Measurements from ENCODE around the gene PLCB3. TPM values are rescaled to one million over a fixed set of nuclear protein-coding genes. Genes with fewer than 3 reads are reported as not detected.

Gene PLCB3
- total and polyA plus RNA-seq, 12 donors = 5.0 to 89.5 (median 41.2) TPM

DNA sequence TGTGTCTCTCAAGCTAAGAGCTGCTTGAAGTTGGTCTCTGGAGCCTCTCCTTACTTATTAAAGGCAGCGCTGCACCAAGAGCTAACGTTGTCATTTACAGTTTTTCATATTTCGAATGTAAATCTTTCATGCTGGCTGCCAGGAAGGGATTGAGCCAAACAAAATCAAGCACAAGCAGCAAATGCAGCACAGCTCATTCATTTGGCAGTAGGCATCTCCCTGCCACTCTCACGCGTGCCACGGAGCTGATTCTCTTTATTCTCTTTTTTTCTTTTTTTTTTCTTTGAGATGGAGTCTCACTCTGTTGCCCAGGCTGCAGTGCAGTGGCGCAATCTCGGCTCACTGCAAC, 18.4 kb upstream of the PLCB3 start:
- H3K27me3 ChIP-seq = no peaks in the 10 kb centered on the region
- peaks cover 0 to 9% of the 10 kb centered on the region in 2 donors for H3K36me3 ChIP-seq (replicated peaks in 1 of 2)
- H3K4me1 ChIP-seq (replicated peaks in 1 of 2) = peaks cover 5 to 35% of the 10 kb centered on the region in 2 donors
- 83 to 93% (median 87%) methylated on average over 8 of the region's 8 CpGs for WGBS, 4 donors
- no peaks in the 10 kb centered on the region for H3K9me3 ChIP-seq (replicated peaks in 1 of 3)
- no peak overlapping the region for H3K27ac ChIP-seq
- TF ChIP-seq POLR2A (IDR thresholded peaks at IDR 0.05) = no peak
- TF ChIP-seq CTCF (IDR thresholded peaks at IDR 0.05) = no peak
- DNase-seq = no peak
- H3K4me3 ChIP-seq = no peak overlapping the region
- intact Hi-C loops (cut with DNase I) = no loop called here

GRCh38 chr11:64233913-64234586, 17.3 kb upstream of the PLCB3 start, which contains the start of gene VEGFB:
Gene VEGFB, plus strand, starts transcription at chr11:64234584. Its CDS starts 250 bp downstream, at chr11:64234834.
- TF ChIP-seq POLR2A (IDR thresholded peaks at IDR 0.05) = peak; percentile 38 to 63
- TF ChIP-seq CTCF (IDR thresholded peaks at IDR 0.05) = no peak
- peak in 6 of 7 donors; percentile 67 to 87 (median 74) for DNase-seq
- WGBS, 4 donors = 1 to 5% (median 4%) methylated on average over 4 to 57 of the region's 62 CpGs
- peaks cover 5 to 34% of the 10 kb centered on the region in 2 donors for H3K4me1 ChIP-seq (replicated peaks in 1 of 2)
- no peaks in the 10 kb centered on the region for H3K9me3 ChIP-seq (replicated peaks in 1 of 3)
- intact Hi-C loops (cut with DNase I) = no loop called here
- no peaks in the 10 kb centered on the region for H3K27me3 ChIP-seq
- H3K27ac ChIP-seq = peak within 1 kb of the TSS in 4 of 5 donors; percentile 57 to 92 (median 76)
- peak within 1 kb of the TSS; percentile 18 to 94 (median 72) for H3K4me3 ChIP-seq
- H3K36me3 ChIP-seq (replicated peaks in 1 of 2) = peaks cover 0 to 19% of the 10 kb centered on the region in 2 donors

GRCh38 chr11:64234647-64235379, 16.5 kb upstream of the PLCB3 start:
- Histone ChIP-seq H3K36me3 (replicated peaks in 1 of 2) (peaks cover 0 to 19% of the 10 kb centered on the region in 2 donors), H3K27ac (peak overlapping the region in 4 of 5 donors; percentile 57 to 92 (median 76)), H3K4me3 (peak overlapping the region; percentile 18 to 94 (median 72)), H3K9me3 (replicated peaks in 1 of 3) (no peaks in the 10 kb centered on the region), H3K4me1 (replicated peaks in 1 of 2) (peaks cover 5 to 34% of the 10 kb centered on the region in 2 donors), H3K27me3 (no peaks in the 10 kb centered on the region)
- DNase-seq = peak in 4 of 7 donors; percentile 52 to 69 (median 56)
- TF ChIP-seq POLR2A (IDR thresholded peaks at IDR 0.05) (peak in 1 of 2 donors; percentile 14), CTCF (IDR thresholded peaks at IDR 0.05) (peak in 1 of 6 experiments; percentile 21)
- whole genome bisulfite sequencing, 4 donors = 1 to 7% (median 4%) methylated on average over 3 to 77 of the region's 80 CpGs
- intact Hi-C loops (cut with DNase I) = no loop called here

- DNase-seq = peak in 3 of 7 donors; percentile 20 to 35 (median 28)
- peak overlapping the region in 2 of 4 donors; percentile 51 to 92 for H3K4me3 ChIP-seq
- intact Hi-C loops (cut with DNase I) = no loop called here
- TF ChIP-seq POLR2A (IDR thresholded peaks at IDR 0.05) = no peak
- TF ChIP-seq CTCF (IDR thresholded peaks at IDR 0.05) = no peak
- H3K9me3 ChIP-seq (replicated peaks in 1 of 3) = no peaks in the 10 kb centered on the region
- peaks cover 12 to 40% of the 10 kb centered on the region in 2 donors for H3K4me1 ChIP-seq (replicated peaks in 1 of 2)
- WGBS, 4 donors = 44 to 66% (median 54%) methylated on average over 1 to 12 of the region's 12 CpGs
- no peaks in the 10 kb centered on the region for H3K27me3 ChIP-seq
- peak overlapping the region in 3 of 5 donors; percentile 64 to 92 (median 89) for H3K27ac ChIP-seq
- H3K36me3 ChIP-seq (replicated peaks in 1 of 2) = peaks cover 0 to 19% of the 10 kb centered on the region in 2 donors
Measured at GRCh38 chr11:64235437-64236161, 15.7 kb upstream of the PLCB3 start.
